GM21737 (cell line): ENCODE results near the gene DNAJC11.
"Not testable (repeated sequence)": the region's sequence is repeated elsewhere in the genome, so short reads cannot be mapped to it uniquely, and the experiment has no call there.

Experiments
- ATAC-seq: cut with Tn5 transposase; IDR thresholded peaks from one replicate; pipeline ENCODE4 v1.9.1; 2021; ENCODE audit warnings: mild to moderate bottlenecking, moderate library complexity; ENCODE audit not compliant: unreplicated experiment

The DNAJC11 gene, protein sequence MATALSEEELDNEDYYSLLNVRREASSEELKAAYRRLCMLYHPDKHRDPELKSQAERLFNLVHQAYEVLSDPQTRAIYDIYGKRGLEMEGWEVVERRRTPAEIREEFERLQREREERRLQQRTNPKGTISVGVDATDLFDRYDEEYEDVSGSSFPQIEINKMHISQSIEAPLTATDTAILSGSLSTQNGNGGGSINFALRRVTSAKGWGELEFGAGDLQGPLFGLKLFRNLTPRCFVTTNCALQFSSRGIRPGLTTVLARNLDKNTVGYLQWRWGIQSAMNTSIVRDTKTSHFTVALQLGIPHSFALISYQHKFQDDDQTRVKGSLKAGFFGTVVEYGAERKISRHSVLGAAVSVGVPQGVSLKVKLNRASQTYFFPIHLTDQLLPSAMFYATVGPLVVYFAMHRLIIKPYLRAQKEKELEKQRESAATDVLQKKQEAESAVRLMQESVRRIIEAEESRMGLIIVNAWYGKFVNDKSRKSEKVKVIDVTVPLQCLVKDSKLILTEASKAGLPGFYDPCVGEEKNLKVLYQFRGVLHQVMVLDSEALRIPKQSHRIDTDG

GRCh38 chr1:6701437-6702153, at the start of gene DNAJC11:
Gene DNAJC11 (minus strand): TSS chr1:6701816. CDS start chr1:6701800, 16 bp downstream.
- peak; percentile 91 for ATAC-seq

GRCh38 chr1:6750490-6750889, 48.9 kb upstream of the DNAJC11 start:
- no peak for ATAC-seq

DNA sequence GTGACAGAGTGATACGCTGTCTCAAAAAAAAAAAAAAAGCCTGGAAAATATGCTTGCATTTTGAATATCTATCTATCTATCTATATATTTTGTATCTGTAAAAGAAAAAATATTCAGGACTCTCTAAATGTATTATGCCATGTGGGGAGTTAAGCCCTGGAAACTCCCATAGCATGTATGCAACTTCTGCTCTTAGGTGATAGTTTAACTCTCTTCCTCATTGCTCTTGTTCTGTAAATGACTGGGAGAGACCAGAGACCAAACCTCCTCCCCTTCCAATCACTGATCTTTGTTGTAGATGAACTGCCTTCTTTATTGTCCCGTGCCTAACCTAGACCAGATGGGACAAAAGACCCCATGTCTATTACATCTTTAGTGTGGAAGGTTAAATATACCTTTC, 46.1 kb upstream of the DNAJC11 start:
- no peak for ATAC-seq

DNA sequence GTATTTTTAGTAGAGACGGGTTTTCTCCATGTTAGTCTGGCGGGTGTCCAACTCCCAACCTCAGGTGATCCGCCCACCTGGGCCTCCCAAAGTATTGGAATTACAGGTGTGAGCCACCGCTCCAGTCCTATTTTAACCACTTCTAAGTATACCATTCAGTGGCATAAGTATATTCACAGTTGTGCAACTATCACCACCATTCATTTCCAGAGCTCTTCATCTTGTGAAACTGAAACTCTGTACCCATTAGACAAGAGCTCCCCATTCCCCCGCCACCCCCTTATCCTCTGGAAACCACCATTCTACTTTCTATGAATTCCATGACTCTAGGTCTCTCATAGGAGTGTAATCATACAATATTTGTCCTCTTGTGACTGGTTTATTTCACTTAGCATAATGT, 43.5 kb upstream of the DNAJC11 start:
- ATAC-seq: no peak

DNA sequence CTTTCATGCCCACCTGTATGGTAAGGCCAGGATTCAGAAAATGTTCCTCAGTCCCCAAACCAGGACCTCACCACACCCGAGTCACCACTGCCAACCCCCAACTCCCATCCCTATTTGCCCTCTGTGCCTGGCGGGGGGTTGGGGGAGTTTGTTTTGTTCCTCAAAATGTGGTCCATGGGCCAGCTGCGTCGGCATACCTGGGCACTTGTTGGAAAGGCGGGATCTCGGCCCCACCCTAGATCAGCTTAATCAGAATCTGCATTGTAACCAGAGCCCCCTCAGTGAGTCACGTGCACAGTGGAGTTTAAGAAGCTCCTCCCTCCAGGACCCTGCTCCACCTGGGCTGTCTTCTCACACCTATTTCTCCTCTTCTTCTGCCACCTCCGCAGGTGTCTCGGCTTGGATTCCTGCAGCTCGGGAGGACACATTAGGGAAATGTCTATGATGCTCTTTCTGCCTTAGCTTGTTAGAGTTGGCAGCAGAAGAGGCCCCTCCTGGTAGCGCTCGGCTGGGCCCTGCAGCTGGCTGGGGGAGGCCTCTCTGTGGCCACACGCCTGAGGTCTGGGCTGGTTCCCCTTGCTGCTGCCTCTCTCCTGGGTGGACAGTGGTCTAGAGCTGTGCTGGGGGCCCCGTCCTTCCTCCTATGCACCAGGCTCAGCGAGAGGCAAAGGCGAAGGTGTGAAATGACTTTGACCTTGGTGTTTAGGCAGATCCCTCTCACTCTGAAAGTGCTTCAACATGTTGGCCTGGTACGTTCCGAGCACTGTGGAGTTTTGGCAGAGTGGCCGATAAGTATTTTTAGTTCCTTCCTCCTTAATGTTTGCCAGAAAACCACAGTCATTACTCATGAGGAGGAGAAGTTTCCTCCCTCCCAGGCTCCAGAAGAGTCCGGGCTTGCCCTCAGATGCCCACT, 41.8 kb upstream of the DNAJC11 start:
- no peak for ATAC-seq

GRCh38 chr1:6742676-6743188, 41.1 kb upstream of the DNAJC11 start:
- ATAC-seq: not testable (repeated sequence)

- no peak for ATAC-seq
Observed at GRCh38 chr1:6738987-6739676, 37.5 kb upstream of the DNAJC11 start.

DNA sequence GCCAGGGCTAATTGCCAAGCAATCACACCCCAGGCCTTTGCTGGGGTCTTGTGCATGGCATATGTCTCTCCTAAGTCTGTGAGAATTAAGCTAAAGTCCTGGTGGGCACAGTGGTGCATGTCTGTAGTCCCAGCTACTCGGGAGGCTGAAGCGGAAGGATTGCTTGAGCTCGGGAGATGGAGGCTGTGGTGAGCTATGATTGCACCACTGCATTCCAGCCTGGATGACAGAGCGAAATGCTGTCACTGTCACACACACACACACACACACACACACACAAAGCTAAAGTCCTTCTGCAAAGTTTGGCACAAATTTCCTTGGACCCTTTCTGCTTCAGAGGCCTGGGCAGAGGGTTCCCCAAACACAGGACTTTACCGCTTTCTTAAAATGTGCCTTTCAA, 31.3 kb upstream of the DNAJC11 start:
- ATAC-seq: no peak

DNA sequence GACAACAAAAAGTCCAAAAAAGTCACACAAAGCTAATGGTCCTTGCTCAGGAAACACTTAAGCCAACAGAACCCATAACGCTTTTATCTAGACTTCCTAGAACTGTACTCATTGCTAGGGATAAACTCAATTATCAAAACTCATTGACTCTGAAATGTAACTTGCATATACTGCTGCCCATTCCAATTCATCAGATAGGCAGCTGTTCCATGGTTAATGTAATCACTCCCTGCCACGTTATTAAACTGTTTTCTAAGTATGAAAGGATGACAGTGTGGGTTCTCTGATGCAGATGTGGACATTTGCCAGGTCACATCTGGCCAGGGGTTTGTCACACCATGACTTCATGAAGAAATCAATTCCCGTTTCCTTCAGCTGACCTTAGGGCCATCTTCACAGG, 30.3 kb upstream of the DNAJC11 start:
- no peak for ATAC-seq

- ATAC-seq: no peak
Observed at GRCh38 chr1:6730880-6731279, 29.3 kb upstream of the DNAJC11 start.

GRCh38 chr1:6730473-6730872, 28.9 kb upstream of the DNAJC11 start:
- no peak for ATAC-seq

GRCh38 chr1:6727535-6727934, 25.9 kb upstream of the DNAJC11 start:
- ATAC-seq: no peak

- no peak for ATAC-seq
Observed at GRCh38 chr1:6726253-6726652, 24.6 kb upstream of the DNAJC11 start.

DNA sequence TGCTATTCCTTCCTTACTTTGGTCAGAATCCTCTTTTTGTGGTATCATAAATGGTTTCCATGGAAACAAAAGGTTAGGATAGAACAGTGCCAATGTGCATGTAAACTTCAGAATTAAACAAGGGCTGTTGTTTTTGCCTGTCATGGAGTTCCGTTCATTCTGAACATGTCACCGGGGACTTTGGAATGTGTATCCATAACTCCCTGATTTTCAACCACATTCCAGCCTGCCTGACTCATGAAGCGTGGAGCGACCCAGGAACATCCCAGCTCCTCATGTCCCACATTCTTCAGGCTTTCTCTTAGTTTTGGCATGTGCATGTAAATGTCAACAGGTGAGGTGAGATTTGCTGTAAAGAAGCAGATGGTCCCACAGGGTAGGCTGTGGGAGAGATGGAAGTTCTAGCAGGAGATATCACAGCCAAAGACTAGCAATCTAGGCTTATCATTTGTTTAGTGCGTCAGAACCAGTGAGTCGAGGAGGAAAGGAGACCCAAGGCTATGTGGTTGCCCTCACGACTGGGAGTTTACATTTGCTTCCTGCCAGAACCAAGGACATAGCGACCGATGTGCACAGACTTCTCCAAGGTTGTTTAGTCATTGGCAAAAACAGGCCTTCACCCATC, 23.0 kb upstream of the DNAJC11 start:
- no peak for ATAC-seq

GRCh38 chr1:6723621-6724428, 22.2 kb upstream of the DNAJC11 start:
- ATAC-seq: no peak

DNA sequence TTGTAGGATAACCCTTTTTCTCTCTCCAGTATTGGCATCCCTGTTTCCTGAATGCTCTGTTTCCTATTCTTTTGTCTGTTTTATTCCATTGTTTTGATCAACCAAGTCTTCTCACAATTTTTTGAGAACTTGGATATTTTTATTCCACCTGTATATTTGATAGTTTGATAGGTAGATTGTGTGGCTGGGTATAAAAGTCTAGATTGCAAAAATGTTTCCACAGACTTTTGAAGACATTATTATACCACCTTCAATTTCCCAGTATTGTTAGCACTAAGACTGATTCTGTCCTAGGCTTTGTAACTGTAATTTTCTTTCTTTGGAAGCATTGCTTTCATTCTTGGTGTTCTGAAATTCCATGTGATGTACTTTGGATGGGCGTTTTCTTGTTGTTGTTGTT, 9.6 kb upstream of the DNAJC11 start:
- no peak for ATAC-seq

DNA sequence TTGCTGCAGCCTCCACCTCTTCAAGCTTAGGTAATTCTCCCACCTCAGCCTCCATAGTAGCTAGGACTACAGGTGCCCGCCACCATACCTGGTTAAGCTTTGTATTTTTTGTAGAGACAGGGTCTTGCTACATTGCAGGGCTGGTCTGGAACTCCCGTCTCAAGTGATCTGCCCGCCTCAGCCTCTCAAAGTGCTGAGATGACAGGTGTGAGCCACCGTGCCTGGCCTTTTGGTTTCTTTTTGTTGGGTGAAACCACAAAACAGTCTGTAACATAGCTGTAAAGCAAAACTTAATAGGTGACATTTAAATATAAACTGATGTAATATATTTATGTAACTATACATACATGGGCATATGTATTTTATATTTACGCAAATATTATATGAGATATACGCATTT, 3.1 kb upstream of the DNAJC11 start:
- ATAC-seq: no peak

- ATAC-seq: no peak
Observed at GRCh38 chr1:6703016-6703415, 1.4 kb upstream of the DNAJC11 start.
